ENCODE results near the gene FGF12.

Gene FGF12

DNA sequence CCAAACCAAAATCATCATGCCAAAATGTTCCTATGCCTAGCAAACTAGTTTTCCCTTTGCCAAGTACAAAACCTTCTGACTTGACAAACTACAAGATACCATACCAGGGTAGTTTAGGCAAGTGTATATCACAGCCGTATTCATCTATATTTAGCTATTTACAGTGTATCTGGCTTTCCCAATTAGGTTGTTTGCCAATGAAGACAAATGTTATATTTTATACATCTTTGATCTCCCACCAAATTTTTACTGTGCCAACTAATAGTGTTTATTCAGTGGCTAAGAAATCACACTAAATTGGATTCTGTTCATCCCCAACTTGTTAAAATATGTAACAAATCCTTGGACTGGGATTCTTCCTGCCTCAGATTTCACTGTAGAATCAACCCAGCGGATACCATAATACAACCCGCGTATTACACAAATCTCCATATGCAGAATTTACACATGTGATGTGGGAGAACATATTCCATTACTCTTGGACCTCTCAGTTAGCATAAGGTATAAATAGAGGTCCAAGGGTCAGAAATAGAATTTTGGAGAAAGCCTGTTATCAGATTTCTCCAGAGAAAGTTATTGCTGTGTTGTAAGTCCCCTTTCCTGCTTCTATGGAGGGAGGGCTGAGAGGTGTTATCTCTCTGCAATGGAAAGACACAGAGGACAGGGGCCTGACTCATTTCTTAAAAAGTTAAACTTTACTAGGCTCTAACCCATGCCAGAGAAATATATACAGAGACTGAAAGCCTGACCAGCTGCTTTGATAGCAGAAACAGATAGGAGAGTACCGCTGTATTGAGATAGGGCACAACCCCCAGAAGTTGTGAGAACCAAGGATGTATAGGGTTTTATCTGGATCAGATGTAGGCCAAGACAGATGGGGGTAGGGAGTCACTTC is 467.0 kb downstream of the FGF12 start:
- no peak for DNase-seq (ENCODE audit: low read depth in 3 of 3)

DNA sequence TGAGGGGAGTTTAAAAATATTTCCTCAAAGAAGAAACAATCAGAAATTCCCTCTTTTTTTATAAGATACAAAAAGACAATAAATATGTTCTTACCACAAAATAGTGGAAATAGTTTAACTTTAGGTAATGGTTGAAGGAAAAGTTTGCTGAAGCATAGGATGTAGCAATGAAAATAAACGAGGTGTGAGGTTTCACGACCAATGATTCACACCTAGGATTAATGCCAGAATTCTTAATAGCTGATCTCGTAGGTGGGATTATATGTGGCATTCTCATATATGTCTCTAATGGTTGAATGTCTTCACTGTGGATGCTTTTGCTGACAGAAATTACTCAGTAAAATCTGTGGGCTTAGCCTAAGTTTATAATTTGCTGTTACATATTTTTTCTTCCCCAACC is 467.7 kb downstream of the FGF12 start:
- no peak for DNase-seq (ENCODE audit: low read depth in 3 of 3)

DNA sequence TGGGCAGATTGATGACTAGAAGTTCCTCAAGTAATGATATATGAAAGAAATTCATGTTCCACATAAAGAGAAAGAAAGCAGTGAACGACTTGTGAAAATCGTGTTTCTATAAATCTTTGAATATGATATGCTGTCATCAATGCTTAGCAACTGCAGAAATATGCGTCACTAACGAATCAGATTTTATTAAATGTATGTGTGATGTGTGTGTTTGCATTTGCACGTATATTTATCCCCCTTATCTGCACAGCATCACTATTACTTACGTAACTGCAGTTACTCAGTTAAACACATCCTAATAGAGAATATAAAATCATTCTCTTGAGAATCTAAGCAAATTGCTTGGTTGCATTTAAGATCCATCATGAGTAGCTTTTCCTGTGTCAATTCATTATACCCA is 468.6 kb downstream of the FGF12 start:
- no peak for DNase-seq (ENCODE audit: low read depth in 3 of 3)

DNA sequence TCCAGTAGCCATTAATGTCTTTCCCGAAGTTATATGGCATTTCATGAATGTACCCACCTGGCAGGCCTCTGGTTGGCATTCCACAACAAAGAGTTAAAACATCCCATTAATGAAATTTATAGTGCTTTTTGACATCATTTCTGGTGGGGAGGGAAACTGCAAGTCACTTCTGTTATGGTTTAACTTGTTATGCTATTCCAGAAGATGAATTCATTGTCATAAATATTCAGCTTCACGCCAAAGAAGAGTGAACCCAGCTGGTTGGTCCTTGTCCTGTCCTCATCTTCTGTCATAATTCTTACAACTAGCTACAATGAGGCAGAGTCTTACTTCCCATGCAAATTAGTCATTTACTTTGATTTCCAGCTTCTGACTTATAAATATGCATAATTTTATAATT is 471.5 kb downstream of the FGF12 start:
- no peak for DNase-seq (ENCODE audit: low read depth in 3 of 3)

DNA sequence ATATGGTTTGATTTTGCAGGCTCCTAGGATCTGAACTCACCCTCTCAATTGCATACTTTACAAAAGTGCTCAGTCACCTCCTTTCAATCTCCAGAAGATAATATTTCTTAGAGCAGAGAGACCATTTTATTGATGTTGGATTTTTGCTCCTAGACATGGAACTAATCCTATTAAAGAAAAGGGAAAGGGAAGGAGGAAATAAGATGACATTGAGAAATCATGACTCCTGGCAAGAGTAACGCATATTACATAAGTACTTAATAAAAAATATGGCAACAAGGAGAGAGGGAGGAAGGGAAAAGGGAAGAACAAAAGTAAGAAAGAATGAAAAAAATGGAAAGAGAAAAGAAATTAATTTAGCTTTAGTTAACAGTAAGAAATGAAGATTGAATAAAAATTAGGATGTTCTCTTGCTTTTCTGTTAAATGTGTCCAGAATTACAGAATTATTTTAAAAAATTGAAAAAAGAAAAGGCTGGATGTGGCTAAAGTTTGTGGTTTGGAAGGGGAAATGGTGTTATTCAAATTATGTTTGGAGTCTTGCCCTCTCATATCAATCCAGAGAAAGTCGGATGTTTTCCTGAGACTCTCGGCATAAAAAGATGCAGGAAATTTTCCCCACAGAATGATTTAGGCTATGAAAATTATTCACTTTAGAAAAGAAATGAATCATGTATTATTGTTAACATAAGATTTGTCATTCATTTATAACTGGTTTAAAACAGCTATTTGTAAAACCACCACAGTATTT is 474.0 kb downstream of the FGF12 start:
- no peak for DNase-seq (ENCODE audit: low read depth in 3 of 3)

DNA sequence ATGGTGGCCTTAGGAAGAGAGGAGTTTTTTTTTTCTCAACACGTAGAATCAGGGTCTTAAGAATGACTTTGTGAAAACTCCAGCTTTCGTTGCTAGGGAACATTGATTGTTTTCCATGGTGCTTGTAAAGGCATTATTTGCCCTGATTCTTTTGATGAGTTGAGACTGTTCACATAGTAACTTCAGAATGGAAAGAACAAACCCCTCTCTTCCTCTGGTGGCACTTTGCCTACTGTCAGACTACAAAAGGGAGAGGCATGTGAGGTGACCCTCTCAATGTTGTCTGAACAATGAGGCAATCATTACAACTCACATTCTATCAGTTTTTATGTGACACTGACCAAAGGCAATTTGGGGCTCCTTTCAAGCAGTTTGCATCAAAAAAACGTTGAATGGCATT is 477.8 kb downstream of the FGF12 start:
- no peak for DNase-seq (ENCODE audit: low read depth in 3 of 3)

DNA sequence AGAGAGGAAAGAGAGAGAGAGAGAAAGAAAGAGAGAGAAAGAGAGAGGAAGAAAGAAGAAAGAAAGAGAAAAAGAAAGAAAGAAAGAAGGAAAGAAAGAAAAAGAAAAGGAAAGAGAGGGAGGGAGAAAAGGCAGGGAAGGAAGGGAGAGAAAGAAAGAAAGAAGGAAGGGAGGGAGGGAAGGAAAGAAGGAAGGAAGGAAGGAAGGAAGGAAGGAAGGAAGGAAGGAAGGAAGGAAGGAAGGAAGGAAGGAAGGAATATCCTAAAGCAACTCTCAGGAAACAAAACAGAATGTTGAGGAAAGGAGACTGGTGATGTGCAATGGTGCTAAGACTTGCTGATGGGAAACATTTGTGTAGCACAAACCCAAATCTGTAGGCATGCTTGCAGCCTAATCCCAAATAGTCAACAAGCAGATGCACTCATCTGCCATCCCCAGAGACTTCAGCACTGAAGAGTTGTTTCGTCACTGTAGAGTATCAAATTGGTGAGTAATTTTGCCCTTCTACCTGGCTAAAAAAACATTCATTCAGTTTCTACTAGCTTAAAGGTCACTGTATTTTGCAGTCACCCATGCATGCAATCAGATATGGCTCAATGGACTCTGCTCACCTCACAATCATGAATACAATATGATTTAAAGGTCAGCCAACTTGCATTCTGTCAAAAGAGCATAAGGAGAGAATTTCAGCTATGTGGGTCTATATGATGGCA is 480.3 kb downstream of the FGF12 start:
- no peak for DNase-seq (ENCODE audit: low read depth in 3 of 3)

DNA sequence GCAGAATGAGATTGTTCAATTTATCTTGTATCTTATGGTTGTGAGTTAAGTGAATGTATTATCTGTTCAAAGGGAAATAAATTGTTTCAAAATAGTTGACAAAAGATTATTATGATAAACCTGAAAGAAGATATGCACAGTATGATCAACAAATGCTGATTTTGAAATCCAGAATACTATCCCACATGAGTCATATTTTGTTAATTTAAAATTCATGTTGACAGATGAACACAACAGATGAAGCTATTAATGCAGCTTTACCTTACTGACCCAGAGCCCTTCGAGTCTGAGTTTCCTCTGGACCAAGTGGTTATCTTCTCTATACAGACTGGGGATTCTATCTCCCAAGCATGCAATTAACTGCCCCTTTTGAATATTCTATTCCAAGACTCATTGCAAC is 482.8 kb downstream of the FGF12 start:
- no peak for DNase-seq (ENCODE audit: low read depth in 3 of 3)

DNA sequence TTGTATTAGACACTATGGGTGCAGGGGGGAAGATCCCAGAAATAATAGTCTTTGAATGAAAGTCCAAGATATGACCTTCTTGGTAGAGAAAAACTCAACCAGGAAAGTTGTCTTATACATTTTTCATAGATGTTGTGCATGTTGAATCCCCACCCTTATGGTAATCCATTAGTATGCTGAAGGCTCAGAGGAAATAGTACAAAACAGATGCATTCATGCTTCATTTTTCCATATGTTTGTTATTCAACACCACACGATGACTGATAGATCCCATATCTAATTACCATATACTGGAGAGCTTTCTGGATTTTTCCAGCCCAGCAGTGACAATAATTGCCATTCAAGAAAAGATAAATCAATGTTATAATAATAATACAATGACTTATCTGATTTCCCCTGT is 487.4 kb downstream of the FGF12 start:
- no peak for DNase-seq (ENCODE audit: low read depth in 3 of 3)

DNA sequence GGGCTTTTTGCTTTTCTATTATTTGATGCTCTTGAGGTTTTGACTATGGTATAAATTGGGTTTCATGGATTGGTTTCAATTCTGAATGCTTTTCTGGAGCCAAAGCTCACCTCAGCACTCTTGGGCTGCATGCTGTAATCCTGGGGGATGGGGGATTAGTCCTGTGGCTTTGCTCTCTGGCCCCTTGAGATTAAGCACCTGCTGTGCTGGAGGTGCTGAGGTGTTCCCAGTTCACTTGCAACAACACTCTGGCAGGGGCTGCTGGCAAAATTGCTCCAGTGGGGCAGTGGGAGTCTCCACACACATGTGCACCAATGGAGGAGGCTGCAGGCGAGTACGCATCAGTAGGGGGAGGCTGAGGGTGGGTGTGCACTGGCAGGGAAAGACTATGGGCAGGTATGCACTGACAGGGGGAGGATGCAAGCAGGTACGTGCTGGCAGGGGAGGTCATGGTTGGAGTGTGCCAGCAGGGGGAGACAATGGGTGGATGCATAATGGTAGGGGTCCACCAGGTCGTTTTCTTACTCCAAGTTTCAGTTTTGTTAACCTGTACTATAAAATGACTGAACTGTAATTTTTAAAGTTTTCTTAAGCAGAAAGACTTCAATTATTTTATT is 489.2 kb downstream of the FGF12 start:
- no peak for DNase-seq (ENCODE audit: low read depth in 3 of 3)

DNA sequence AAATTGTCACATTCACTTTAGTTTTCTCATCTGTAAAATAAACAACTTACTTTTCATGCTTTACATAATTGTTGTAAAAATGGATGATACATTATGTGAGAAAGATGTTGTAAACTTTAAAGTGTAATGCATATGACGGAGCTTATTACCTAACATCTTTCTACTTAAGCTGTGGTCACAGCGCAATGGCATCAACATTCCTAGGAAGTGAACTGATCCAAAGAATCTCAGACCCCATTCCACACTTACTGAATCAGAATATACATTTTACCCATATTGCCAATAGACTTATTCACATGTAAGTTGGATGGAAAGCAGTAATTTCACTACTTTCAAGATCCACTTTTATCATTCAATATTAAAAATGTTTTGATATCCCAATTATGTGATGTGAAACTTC is 497.5 kb downstream of the FGF12 start:
- DNase-seq (ENCODE audit: low read depth in 3 of 3), result no peak

DNA sequence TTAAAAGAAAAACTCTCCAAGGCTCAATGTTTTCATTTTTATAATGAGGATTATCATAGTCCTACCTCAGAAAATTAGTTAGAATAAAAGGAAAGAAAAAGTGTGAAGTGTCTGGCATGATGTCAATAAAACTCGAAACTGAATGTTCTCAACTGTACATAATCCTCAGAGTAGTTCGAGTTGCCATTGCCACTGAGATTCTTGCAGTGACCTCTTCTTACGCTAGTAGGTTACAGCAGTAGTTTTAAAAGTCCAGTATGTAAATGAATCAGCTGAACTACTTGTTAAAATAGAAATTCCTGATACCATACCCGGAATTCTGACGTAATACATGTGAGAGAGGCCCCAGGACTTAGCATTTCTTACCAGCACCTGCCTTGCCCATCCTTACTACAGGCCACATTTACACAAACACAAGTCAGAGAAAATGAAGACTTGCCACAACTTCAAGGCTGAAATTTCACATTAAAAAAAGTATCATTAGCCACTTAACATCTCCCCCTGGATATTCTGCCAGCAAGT is 502.6 kb downstream of the FGF12 start:
- no peak for DNase-seq (ENCODE audit: low read depth in 3 of 3)

DNA sequence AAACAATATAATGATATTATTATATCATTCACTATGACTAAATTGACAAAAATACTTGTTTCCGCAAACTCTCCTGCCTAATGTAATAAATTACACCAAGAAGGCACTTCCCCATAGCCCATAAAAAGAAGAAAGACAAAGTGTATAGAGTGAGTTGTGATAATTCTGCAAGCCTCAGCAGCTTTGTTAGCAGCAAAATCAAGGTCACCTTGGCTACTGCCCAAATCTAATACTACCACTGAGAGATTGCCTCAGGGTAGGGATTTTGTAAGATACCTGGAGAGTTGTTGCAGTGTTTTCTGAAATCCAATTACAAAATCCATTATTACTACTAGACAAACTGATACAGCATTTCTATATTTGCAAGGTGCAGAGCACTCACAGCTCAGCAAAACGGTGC is 503.5 kb downstream of the FGF12 start:
- DNase-seq (ENCODE audit: low read depth in 3 of 3), result no peak

DNA sequence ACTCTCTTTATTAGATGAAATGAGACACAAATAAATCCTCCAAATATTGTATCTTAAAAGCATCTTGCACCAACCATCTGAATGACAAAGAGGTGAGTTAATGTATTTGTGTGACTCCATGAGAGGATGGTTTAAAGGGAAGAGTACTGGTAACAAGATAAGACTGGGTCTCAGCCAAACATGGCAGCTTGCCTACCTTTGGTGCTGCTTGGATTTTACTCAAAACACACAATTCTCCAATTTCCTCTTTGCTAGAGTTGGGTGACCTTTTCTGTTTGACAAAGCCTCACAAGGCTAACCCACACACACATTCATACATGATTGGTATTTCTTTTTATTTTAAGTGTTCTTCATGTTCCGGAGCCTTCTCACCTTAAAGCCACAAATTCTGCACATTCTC is 506.4 kb downstream of the FGF12 start:
- DNase-seq (ENCODE audit: low read depth in 3 of 3), result no peak

DNA sequence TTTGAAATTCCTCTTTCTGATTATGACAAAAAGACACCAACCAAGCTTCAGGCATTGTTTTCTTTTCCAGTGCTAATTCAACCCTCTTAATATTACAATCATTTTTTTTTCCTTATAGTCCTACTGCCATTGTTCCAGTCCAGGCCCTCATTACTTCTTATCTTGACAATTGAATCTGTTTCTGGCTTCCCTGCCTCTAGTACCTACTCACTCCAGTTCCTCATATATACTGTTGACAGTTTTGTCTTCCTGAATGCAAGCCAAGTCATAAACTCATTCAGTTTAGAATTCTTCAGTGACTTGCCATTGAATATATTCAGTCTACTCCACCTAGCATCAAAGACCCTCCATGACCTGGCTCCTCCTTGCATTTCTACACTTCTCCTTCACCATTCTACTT is 507.4 kb downstream of the FGF12 start:
- no peak for DNase-seq (ENCODE audit: low read depth in 3 of 3)

DNA sequence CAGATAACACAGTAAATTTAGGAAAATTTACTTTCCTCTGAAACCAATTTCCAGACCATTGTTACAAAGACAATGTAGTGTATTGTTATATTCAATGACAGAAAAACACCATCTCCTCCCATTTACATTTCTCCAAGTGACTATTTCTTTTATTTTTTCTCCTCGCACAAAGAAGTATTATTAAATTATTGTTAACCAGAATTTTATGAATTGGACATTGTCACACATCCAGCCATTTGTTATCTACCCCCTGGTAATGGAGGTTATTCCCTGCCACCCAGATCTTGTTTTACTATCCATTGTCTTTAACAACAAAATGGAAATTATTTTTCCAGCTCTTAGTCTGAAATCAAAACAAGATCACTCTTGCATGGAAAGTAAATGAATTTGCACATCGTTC is 511.3 kb downstream of the FGF12 start:
- no peak for DNase-seq (ENCODE audit: low read depth in 3 of 3)

DNA sequence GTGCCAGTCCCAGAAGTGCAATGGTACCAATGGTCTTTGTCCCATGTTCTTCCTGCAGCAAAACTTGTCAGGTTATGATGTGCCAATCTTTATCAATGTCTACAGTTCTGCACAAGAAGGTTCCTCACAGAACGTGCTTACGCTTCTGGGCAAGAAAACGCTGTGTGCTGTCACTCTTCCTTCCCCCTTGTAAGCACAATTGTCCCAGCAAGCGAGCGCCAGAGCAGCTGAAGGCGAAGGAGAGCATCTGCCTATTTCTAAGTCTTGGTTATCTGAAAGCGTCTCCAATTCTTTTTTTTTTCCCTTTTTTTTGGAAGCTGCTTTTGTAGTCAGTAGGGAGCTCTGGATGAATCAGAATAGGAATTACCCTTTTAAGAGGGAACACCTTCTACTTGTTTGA is 514.4 kb downstream of the FGF12 start:
- no peak for DNase-seq (ENCODE audit: low read depth in 3 of 3)

DNA sequence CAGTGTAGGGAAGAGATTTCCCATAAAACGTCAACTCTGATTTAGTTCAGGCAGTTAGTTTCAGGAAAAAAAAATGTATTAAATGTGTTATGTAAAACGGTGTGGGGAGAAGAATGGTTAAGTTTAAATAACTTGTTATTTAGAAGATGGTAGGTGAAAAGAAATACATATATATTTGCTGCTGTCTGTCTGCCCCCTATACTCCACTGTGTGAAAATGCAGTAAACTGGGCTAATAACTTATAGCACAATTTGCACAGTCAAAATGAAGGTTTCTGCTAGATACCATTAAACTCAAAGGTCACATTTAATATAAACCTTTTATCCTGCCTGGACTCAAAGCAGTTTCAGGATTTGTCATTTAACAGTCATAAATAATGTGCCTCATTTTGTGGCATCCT is 515.0 kb downstream of the FGF12 start:
- no peak for DNase-seq (ENCODE audit: low read depth in 3 of 3)

DNA sequence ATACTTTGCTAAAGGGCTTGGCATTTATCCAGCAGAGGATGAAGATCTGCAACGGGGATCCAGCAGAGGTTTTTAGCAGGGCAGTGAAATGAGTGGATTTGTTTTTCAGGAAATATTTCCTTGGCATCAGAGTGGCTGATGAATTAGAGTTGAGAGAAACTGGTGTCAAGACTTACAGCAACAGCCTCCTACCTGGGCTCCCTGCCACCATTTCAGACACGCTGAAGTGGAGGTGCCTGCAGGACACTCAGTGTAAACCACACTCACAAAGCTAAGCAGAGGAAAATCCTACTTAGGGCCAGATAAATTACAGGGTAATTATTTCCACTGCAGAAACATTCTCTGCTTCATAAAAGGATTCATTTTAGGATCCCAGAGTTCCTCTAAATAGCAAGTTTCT is 519.7 kb downstream of the FGF12 start:
- no peak for DNase-seq (ENCODE audit: low read depth in 3 of 3)

DNA sequence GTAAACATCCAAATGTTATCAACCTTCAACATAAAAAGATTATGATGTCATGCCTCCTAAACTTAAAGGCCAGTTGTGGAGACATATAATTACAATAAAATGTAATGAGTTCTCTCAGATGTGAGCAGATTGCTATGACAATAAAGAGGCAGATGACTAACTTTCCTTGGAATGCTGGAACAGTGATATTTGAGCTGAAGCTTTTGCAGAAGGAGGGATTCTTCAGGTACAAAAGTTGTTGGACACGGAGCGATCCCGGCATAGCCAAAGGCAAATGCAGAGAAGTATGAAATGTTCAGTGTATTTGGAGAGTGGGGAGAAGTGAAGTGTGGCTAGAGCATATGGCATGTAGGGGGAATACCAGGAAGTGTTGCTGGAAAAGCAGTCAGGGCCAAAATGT is 520.1 kb downstream of the FGF12 start:
- no peak for DNase-seq (ENCODE audit: low read depth in 3 of 3)

DNA sequence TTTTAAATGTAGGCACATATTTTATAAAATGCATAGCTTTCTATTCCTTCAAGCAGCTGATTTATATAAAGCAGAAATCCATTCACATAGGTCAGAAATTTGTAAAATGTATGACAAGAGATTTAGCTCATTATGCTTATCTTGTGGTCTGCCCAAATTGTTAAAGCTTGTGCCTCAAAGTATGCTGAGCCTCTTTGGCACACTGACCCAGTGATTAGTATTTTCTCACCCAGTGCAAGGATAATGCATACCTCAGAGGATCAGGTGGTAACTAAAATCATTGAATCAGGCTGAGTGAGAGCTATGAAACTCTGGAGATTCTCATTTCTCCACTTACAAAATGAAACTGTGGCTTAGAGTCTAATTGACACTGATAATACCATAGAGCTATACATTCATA is 533.3 kb downstream of the FGF12 start:
- no peak for DNase-seq (ENCODE audit: low read depth in 3 of 3)

Measured in stimulated activated CD4-positive, alpha-beta T cell treated with anti-CD3 and anti-CD28 coated beads, TNF-alpha, amount 100 ng/mL, for 48 hours (primary cell).